ENCODE results near the gene PRKAG3.
"Not testable (repeated sequence)": the region's sequence is repeated elsewhere in the genome, so short reads cannot be mapped to it uniquely, and the experiment has no call there.

The PRKAG3 gene

DNA sequence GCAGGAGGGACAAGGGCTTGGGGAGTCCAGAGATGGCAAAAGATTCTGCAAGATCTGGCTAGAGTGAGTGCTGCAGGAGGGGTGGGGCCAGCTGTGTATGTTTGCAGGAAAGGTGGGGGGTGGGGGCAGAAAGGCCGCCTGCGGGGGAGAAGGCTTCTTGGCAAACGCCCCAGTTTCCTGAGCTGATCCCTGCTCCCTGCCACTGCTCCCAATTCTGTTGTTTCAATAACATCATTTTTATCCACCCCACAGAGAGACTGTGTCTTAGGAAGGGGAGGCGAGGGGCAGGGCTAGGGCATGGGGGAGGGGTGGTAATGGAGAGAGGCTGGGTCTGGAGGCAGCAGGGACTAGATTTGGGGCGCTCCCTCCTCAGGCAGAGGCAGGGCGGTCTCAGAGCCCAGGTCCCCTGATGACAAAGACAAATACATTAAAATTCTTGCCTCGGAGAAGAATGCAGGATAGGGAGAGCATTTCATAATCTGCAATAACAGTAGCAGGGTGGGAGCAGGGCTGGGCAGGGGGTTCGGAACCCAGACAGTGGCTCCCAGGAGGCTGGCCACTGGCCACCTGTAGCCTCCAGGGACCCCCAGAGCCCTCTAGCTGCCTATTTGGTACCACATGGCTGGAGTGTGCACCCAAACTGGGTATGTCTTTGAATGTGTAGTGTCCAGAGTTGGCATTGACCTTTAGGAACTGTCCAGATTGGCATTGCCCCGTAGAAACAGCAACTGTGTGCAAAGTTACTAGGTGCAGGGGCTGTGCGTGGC is 26.0 kb upstream of the PRKAG3 start:
- Histone ChIP-seq H3K9me3 (ENCODE audit: control insufficient read depth, insufficient read depth, low read length) (no peaks in the 10 kb centered on the region), H3K36me3 (ENCODE audit: insufficient read depth, low read length) (no peaks in the 10 kb centered on the region), H3K4me1 (ENCODE audit: insufficient read depth, low read length) (peaks cover 28% of the 10 kb centered on the region), H3K9ac (ENCODE audit: low read depth, low read length) (no peak overlapping the region)

- Histone ChIP-seq H3K9ac (ENCODE audit: low read depth, low read length) (no peak overlapping the region), H3K4me1 (ENCODE audit: insufficient read depth, low read length) (peaks cover 28% of the 10 kb centered on the region), H3K36me3 (ENCODE audit: insufficient read depth, low read length) (no peaks in the 10 kb centered on the region)
These were observed 25.3 kb upstream of the PRKAG3 start for GRCh38 chr2:218856896-218857243.

DNA sequence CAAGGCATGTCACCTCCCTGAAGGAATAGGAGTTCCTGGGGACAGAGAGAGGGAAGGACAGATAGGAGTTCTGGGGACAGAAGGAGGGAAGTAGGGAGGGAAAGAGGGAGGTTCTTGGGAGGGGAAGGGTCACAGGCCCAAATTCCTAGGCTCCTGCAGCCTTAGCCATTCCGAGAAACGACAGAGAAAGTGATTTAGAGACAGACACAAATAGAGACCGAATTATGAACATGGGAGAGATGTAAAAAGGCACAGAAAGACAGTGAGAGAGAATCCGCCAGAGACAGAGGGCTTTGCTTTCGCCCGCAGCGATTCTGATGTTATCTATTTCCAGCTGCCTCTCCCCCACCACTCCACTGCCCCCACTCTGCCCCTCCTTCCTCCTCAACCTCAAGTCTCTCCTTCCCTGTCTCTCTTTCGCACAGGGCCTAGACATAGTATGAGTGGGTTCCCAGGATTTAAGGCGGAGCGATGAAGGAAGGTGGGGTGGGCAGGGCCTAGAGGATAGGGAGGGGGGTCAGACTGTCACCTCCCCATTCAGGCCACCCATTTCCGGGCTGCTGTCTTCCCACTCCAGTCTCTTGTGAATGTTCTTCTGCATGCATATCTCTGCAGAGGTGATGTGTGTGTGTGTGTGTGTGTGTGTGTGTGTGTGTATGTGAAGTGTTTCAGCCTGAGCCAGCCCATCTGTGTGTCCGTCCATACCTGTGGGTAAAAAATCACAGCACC is 24.7 kb upstream of the PRKAG3 start:
- Histone ChIP-seq H3K9ac (ENCODE audit: low read depth, low read length) (no peak overlapping the region), H3K9me3 (ENCODE audit: control insufficient read depth, insufficient read depth, low read length) (no peaks in the 10 kb centered on the region), H3K4me1 (ENCODE audit: insufficient read depth, low read length) (peaks cover 28% of the 10 kb centered on the region), H3K36me3 (ENCODE audit: insufficient read depth, low read length) (no peaks in the 10 kb centered on the region)

More at GRCh38 chr2:218856896-218857243, 25.3 kb upstream of the PRKAG3 start:
- no peaks in the 10 kb centered on the region for H3K9me3 ChIP-seq (ENCODE audit: control insufficient read depth, insufficient read depth, low read length)

- Histone ChIP-seq H3K9ac (ENCODE audit: low read depth, low read length) (no peak overlapping the region), H3K36me3 (ENCODE audit: insufficient read depth, low read length) (no peaks in the 10 kb centered on the region), H3K9me3 (ENCODE audit: control insufficient read depth, insufficient read depth, low read length) (no peaks in the 10 kb centered on the region), H3K4me1 (ENCODE audit: insufficient read depth, low read length) (peaks cover 28% of the 10 kb centered on the region)
These were observed 23.9 kb upstream of the PRKAG3 start for GRCh38 chr2:218855305-218856166.

- no peak overlapping the region for H3K9ac ChIP-seq (ENCODE audit: low read depth, low read length)
- H3K4me1 ChIP-seq (ENCODE audit: insufficient read depth, low read length) = peaks cover 28% of the 10 kb centered on the region
- H3K9me3 ChIP-seq (ENCODE audit: control insufficient read depth, insufficient read depth, low read length) = no peaks in the 10 kb centered on the region
- no peaks in the 10 kb centered on the region for H3K36me3 ChIP-seq (ENCODE audit: insufficient read depth, low read length)
These were observed 23.3 kb upstream of the PRKAG3 start for GRCh38 chr2:218854860-218855259.

DNA sequence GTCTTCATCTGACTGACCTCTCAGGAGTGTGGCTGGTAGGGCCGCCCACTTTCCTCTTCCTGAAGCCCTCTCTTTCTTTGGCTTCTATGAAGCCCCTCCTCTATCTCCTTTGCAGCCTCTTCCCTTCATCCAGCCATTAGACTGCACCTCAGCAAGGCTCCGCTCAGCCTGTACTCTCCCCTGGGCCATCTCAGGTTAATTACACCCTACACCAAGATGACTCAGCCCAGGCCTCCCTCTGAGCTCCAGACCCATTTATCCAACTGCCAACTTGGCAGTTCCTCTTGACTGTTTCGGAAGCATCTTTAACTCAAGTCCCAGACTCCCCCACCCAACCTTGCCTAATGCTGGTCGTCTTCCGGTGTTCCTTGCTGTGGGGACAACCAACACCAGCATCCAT is 22.2 kb upstream of the PRKAG3 start:
- Histone ChIP-seq H3K36me3 (ENCODE audit: insufficient read depth, low read length) (no peaks in the 10 kb centered on the region), H3K4me1 (ENCODE audit: insufficient read depth, low read length) (peaks cover 28% of the 10 kb centered on the region), H3K9ac (ENCODE audit: low read depth, low read length) (no peak overlapping the region), H3K9me3 (ENCODE audit: control insufficient read depth, insufficient read depth, low read length) (no peaks in the 10 kb centered on the region)

GRCh38 chr2:218852911-218853667 is 21.5 kb upstream of the PRKAG3 start:
- peaks cover 25% of the 10 kb centered on the region for H3K4me1 ChIP-seq (ENCODE audit: insufficient read depth, low read length)
- no peaks in the 10 kb centered on the region for H3K9me3 ChIP-seq (ENCODE audit: control insufficient read depth, insufficient read depth, low read length)
- no peaks in the 10 kb centered on the region for H3K36me3 ChIP-seq (ENCODE audit: insufficient read depth, low read length)
- H3K9ac ChIP-seq (ENCODE audit: low read depth, low read length) = no peak overlapping the region; the same call in 1 of the 2 replicates

- no peaks in the 10 kb centered on the region for H3K36me3 ChIP-seq (ENCODE audit: insufficient read depth, low read length)
- H3K9ac ChIP-seq (ENCODE audit: low read depth, low read length) = no peak overlapping the region
- H3K4me1 ChIP-seq (ENCODE audit: insufficient read depth, low read length) = peaks cover 17% of the 10 kb centered on the region
- H3K9me3 ChIP-seq (ENCODE audit: control insufficient read depth, insufficient read depth, low read length) = no peaks in the 10 kb centered on the region
These were observed 19.7 kb upstream of the PRKAG3 start for GRCh38 chr2:218851286-218851685.

GRCh38 chr2:218850796-218851195 is 19.2 kb upstream of the PRKAG3 start:
- Histone ChIP-seq H3K36me3 (ENCODE audit: insufficient read depth, low read length) (no peaks in the 10 kb centered on the region), H3K4me1 (ENCODE audit: insufficient read depth, low read length) (peaks cover 12% of the 10 kb centered on the region), H3K9ac (ENCODE audit: low read depth, low read length) (no peak overlapping the region), H3K9me3 (ENCODE audit: control insufficient read depth, insufficient read depth, low read length) (no peaks in the 10 kb centered on the region)

DNA sequence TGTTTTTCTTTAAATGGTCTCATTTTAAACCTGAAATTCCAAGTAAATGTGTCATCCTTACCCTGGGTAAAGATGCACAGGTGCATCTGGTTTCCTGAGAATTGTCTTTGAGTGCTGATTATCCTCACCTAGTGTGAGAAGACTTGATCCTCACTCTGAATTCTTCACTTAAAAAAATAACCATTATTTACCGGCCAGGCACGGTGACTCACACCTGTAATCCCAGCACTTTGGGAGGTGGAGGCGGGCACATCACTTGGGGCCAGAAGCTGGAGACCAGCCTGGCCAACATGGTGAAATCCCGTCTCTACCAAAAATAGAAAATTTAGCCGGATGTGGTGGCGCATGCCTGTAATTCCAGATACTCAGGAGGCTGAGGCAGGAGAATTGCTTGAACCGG is 18.1 kb upstream of the PRKAG3 start:
- no peaks in the 10 kb centered on the region for H3K9me3 ChIP-seq (ENCODE audit: control insufficient read depth, insufficient read depth, low read length)
- H3K36me3 ChIP-seq (ENCODE audit: insufficient read depth, low read length) = no peaks in the 10 kb centered on the region
- peaks cover 8% of the 10 kb centered on the region for H3K4me1 ChIP-seq (ENCODE audit: insufficient read depth, low read length)
- H3K9ac ChIP-seq (ENCODE audit: low read depth, low read length) = no peak overlapping the region

GRCh38 chr2:218846963-218847362 is 15.4 kb upstream of the PRKAG3 start:
- H3K4me1 ChIP-seq (ENCODE audit: insufficient read depth, low read length); H3K9ac ChIP-seq (ENCODE audit: low read depth, low read length); H3K36me3 ChIP-seq (ENCODE audit: insufficient read depth, low read length); H3K9me3 ChIP-seq (ENCODE audit: control insufficient read depth, insufficient read depth, low read length): not testable (repeated sequence)

DNA sequence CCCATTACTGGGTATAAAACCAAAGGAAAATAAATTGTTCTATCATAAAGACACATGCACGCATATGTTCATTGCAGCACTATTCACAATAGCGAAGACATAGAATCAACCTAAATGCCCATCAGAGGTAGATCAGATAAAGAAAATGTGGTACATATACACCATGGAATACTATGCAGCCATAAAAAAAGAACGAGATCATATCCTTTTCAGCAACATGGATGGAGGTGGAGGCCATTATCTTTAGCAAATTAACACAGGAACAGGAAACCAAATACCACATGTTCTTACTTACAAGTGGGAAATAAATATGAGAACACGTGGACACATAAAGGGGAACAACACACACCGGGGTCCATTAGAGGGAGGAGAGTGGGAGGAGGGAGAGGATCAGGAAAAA is 12.7 kb upstream of the PRKAG3 start:
- H3K9ac ChIP-seq (ENCODE audit: low read depth, low read length); H3K4me1 ChIP-seq (ENCODE audit: insufficient read depth, low read length); H3K36me3 ChIP-seq (ENCODE audit: insufficient read depth, low read length); H3K9me3 ChIP-seq (ENCODE audit: control insufficient read depth, insufficient read depth, low read length): not testable (repeated sequence)

GRCh38 chr2:218839888-218840287 is 8.3 kb upstream of the PRKAG3 start:
- Histone ChIP-seq H3K36me3 (ENCODE audit: insufficient read depth, low read length) (no peaks in the 10 kb centered on the region), H3K4me1 (ENCODE audit: insufficient read depth, low read length) (no peaks in the 10 kb centered on the region), H3K9me3 (ENCODE audit: control insufficient read depth, insufficient read depth, low read length) (no peaks in the 10 kb centered on the region), H3K9ac (ENCODE audit: low read depth, low read length) (no peak overlapping the region)

DNA sequence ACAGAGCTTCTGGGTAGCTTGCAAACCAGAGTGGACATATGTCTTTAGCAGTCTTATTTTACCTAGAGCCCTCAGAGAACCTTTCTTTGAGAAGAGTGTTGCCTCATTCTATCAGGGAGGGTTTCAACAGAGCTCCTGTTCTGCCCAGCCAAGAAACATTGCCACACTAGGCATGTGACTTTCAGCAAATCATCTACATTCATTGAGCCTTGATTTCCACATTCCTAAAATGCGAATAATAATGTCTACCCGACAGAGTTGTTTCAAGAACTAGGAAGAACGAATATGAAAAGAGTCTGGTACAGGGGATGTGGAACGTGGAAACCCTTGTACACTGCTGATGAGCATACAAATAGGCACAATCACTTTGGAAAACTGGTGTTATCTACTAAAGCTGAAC is 7.8 kb upstream of the PRKAG3 start:
- Histone ChIP-seq H3K36me3 (ENCODE audit: insufficient read depth, low read length) (no peaks in the 10 kb centered on the region), H3K9ac (ENCODE audit: low read depth, low read length) (no peak overlapping the region), H3K9me3 (ENCODE audit: control insufficient read depth, insufficient read depth, low read length) (no peaks in the 10 kb centered on the region), H3K4me1 (ENCODE audit: insufficient read depth, low read length) (no peaks in the 10 kb centered on the region)
